ENCODE data around the gene DNASE1. TPM values are rescaled to one million over a fixed set of nuclear protein-coding genes. Genes with fewer than 3 reads are reported as not detected.

The DNASE1 gene
- total RNA-seq, 1 experiment from 2014 or later: 11.0 TPM

GRCh38 chr16:3607161-3607560 is 47.3 kb upstream of the DNASE1 start:
- H3K79me2 ChIP-seq (ENCODE audit: insufficient read depth, low read length): peaks cover 9% of the 10 kb centered on the region; the same call in 1 of the 2 replicates
- POLR2A ChIA-PET: no interaction called here
- no peaks in the 10 kb centered on the region for H3K27me3 ChIP-seq (ENCODE audit: insufficient read depth, low read length)
- no peak overlapping the region for H3K4me2 ChIP-seq (ENCODE audit: low read length)
- H3K9me2 ChIP-seq (ENCODE audit: insufficient read depth): no peaks in the 10 kb centered on the region
- intact Hi-C loops (cut with micrococcal nuclease): no loop called here
- H3K4me3 ChIP-seq (replicated peaks in 1 of 2; ENCODE audit: low read depth in 1 of 2, low read length in 2 of 2): no peak overlapping the region
- DNase-seq (ENCODE audit: low read depth, low spot score): no peak
- no peak overlapping the region for H2AFZ ChIP-seq (ENCODE audit: low read depth, low read length, poor library complexity, severe bottlenecking)
- no peak overlapping the region for H3K27ac ChIP-seq (ENCODE audit: low read depth, low read length)
- BruUV-seq (replicated peaks): no TSS peak
- peaks cover 0 to 7% of the 10 kb centered on the region in 2 experiments; a peak in 2 of 4 replicates for H3K4me1 ChIP-seq (ENCODE audit: control insufficient read depth in 1 of 2, insufficient read depth in 2 of 2, low read length in 2 of 2)
- TF ChIP-seq ZNF274 (IDR thresholded peaks at IDR 0.05; ENCODE audit: low read depth, low read length): no peak
- no peak for TF ChIP-seq REST (IDR thresholded peaks at IDR 0.05; ENCODE audit: low read depth)
- TF ChIP-seq SIN3A (IDR thresholded peaks at IDR 0.05; ENCODE audit: low read depth): no peak
- TF ChIP-seq, protein P1, sequence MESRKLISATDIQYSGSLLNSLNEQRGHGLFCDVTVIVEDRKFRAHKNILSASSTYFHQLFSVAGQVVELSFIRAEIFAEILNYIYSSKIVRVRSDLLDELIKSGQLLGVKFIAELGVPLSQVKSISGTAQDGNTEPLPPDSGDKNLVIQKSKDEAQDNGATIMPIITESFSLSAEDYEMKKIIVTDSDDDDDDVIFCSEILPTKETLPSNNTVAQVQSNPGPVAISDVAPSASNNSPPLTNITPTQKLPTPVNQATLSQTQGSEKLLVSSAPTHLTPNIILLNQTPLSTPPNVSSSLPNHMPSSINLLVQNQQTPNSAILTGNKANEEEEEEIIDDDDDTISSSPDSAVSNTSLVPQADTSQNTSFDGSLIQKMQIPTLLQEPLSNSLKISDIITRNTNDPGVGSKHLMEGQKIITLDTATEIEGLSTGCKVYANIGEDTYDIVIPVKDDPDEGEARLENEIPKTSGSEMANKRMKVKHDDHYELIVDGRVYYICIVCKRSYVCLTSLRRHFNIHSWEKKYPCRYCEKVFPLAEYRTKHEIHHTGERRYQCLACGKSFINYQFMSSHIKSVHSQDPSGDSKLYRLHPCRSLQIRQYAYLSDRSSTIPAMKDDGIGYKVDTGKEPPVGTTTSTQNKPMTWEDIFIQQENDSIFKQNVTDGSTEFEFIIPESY (IDR thresholded peaks at IDR 0.05; ENCODE audit: extremely low read depth, insufficient replicate concordance, low read length): no peak
- no peak for TF ChIP-seq RAD21 (IDR thresholded peaks at IDR 0.05; ENCODE audit: low read depth)
- no peak for TF ChIP-seq CEBPB (IDR thresholded peaks at IDR 0.05; ENCODE audit: low read depth)
- TF ChIP-seq FOSL1 (IDR thresholded peaks at IDR 0.05; ENCODE audit: low read depth): no peak
- no peak for TF ChIP-seq EGR1 (IDR thresholded peaks at IDR 0.05; ENCODE audit: low read depth)
- no peak for TF ChIP-seq CBX3 (IDR thresholded peaks at IDR 0.05; ENCODE audit: low read depth)
- TF ChIP-seq EZH2 (IDR thresholded peaks at IDR 0.05): no peak
- TF ChIP-seq MAX (IDR thresholded peaks at IDR 0.05): no peak
- TF ChIP-seq SP1 (IDR thresholded peaks at IDR 0.05; ENCODE audit: low read depth): no peak
- TF ChIP-seq ZFX (IDR thresholded peaks at IDR 0.05): no peak
- TF ChIP-seq ATF3 (IDR thresholded peaks at IDR 0.05): no peak
- no peaks in the 10 kb centered on the region for H4K20me1 ChIP-seq (ENCODE audit: insufficient read depth)
- peaks cover 0 to 6% of the 10 kb centered on the region in 2 experiments; a peak in 1 of 4 replicates for H3K36me3 ChIP-seq (ENCODE audit: control insufficient read depth in 1 of 2, insufficient read depth in 2 of 2, low read length in 2 of 2)
- ATAC-seq: no peak
- H3K9me3 ChIP-seq (ENCODE audit: control insufficient read depth in 1 of 2, insufficient read depth in 1 of 2, low read depth in 1 of 2, low read length in 2 of 2): no peaks in the 10 kb centered on the region
- RAD21 ChIA-PET (ENCODE audit: low non-redundant PET in 1 of 2, low total read pairs in 2 of 2, uncharacterized antibody in 2 of 2, unreplicated experiment in 2 of 2): interaction anchor here in 1 of 2 experiments (0.6 kb wide), 1 partner anchor 42 kb away, joined by 10 read pairs; no protein-coding TSS in a partner anchor
- CTCF ChIA-PET: no interaction called here
- no peak overlapping the region for H3K9ac ChIP-seq (ENCODE audit: low read length)

Data from HCT116 (cell line).